CD4-positive, alpha-beta T cell treated with Interleukin-2 at 100 ng/mL for 4 hours (primary cell): ENCODE data around the gene RTEL1.

ENCODE experiments used
- DNase-seq: peaks from one replicate; pipeline ENCODE4 v3.0.0-alpha.2; 2020; ENCODE audit warnings: low spot score

RTEL1 gene

DNA sequence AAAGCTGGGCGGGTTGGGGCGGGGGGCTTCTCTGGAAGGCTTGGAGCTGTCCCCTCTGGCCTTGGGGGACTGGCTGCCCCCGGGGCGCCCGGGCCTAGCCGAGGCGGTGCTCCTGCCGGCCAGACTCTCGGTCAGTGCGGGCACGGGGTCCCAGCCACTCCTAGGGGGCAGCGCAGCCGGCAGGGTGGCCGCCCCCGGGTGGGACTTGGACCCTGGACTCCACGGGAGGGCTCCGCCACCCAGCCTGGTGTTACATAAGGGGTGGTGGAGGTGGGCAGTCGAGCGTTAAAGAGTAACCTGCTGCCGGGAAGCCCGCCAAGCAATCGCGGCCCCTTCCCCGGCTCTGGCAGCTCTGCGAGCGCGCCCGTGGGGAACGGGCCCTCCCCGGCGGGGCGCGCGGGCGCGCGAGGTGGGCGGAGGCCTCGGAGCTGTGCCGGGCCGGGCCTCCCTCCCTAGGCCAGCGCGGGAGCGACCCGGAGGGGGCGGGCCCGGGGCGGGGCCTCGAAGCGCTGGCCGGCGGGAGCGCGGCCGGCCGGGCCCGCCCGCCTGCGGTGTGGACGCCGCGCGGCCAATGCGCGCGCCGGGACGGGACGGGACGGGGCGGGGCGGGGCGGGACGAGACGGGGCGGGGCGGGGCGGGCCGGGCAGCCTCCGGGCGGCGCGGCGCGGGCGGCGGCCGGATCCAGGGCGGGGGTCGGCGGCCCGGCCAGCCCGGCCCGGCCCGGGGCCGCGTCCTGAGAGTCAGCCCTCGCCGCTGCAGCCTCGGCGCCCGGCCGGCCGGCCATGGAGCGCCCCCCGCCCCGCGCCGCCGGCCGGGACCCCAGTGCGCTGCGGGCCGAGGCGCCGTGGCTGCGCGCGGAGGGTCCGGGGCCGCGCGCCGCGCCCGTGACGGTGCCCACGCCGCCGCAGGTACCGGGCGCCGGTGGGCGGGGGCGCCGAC is 81.3 kb downstream of the RTEL1 start, which contains the start of gene SLC2A4RG:
Gene SLC2A4RG (plus strand): TSS at position 647 of the 940 bp plus-strand sequence. CDS start 137 bp downstream, at position 784.
- peak; percentile 69 for DNase-seq

GRCh38 chr20:63740070-63740626 is 82.0 kb downstream of the RTEL1 start:
- DNase-seq = peak; percentile 57

- DNase-seq = peak; percentile 38
Observed at GRCh38 chr20:63740627-63741353, 82.7 kb downstream of the RTEL1 start.

- no peak for DNase-seq
Observed at GRCh38 chr20:63741354-63741675, 83.2 kb downstream of the RTEL1 start.

GRCh38 chr20:63741676-63742380 is 83.7 kb downstream of the RTEL1 start:
- no peak for DNase-seq

DNA sequence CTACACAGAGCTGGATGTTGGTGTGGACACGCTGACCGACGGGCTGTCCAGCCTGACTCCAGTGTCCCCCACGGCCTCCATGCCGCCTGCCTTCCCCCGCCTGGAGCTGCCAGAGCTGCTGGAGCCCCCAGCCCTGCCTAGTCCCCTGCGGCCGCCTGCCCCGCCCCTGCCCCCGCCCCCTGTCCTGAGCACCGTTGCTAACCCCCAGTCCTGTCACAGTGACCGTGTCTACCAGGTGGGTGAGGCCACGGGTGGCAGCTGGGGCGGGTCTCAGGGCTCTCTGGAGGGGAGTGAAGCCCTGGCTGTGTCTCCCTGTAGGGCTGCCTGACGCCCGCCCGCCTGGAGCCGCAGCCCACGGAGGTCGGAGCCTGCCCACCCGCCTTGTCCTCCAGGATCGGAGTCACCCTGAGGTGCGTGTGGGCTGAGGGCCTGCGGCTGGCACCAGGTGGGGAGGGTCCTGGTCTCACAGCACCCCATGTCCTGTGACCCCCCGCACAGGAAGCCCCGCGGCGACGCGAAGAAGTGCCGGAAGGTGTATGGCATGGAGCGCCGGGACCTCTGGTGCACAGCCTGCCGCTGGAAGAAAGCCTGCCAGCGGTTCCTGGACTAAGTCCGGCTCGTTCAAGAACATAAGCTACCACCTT is 84.4 kb downstream of the RTEL1 start:
- no peak for DNase-seq

DNA sequence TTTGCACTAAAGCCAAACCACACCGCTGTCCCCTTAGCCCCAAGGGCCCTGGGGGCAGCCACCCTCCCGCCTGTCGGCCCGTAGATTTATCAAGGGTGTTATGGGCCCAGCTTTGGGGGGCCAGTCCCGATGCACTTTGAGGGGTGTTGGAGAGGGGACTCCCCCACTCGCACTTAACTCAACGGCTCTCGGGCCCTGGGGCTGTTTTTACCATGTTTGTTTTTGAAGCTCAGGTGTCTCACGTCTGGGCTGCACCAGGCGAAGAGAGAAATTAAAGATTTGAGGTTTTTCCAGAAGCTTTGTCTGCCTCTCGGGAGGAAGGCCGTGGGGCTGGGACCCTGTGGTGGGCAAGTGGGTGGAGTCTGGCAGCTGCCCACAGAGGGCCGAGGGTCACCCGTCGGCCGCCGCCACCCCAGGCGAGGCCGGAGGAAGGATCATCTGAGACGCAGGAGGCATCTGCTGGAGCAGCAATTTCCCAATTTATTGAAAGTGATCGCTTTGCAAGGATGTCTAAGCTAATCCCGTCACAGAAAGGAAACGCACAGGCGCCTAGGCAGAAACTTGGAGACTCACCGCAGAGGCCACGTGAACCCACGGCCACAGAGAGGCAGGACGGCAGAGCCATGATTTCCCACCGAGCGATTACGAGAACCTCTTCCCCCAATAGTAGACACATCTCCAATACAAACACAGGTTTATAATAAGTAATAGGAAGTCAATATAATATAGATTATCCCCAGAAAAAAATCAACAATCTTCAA is 85.3 kb downstream of the RTEL1 start:
- no peak for DNase-seq

DNA sequence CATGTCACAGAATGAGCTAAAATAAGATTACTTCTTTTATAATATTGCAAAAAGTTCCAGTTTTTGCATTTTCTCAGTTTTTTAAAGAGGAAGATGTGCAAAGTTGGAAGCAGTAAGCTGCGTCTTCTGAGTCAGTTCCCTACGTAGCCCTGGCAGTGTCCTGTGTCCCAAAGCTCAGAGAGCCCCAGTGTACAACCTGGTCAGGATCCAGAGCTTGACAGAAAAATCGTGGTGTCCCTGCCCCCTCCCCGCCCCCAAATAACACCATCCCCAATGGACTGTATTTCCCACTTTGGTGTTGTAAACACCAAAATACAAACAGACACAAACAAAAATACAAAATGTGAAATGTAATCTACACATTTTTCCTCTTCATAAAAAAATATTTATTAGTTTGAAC is 86.0 kb downstream of the RTEL1 start:
- no peak for DNase-seq

- DNase-seq = no peak
Observed at GRCh38 chr20:63744574-63745423, 86.7 kb downstream of the RTEL1 start.

DNA sequence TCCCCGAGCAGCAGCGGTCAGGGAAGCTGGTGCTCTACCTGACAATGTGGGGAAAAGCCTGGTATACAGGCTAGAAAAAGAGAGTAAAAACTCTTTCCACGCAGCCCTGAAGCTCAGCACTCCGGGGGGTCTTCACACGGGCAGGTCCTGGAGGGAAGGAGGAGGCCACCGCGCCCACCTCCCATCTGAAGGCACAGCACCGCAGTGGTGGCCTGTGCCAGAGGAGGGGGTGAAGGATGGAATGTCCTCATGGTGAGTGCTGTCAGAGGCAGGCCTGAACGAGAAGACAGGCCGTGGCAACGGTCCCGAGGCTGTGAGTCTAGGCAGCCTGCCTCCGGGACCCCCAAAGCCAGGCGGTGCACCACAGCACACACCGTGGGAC is 87.3 kb downstream of the RTEL1 start:
- no peak for DNase-seq
